A549 (cell line): ENCODE measurements around the gene MDFIC. TPM values are rescaled to one million over a fixed set of nuclear protein-coding genes. Genes with fewer than 3 reads are reported as not detected.
A peak's percentile ranks its signal among the peaks of the same experiment; 100 is the strongest.

Source experiments
- ATAC-seq, 2 experiments: fragments of 200-7000 bp in 1 of 2; fragments of >200 bp in 1 of 2; cut with Nextera tagmentation in 1 of 2; cut with Tn5 transposase in 1 of 2; 3 replicates each; pipeline versions ENCODE4 v1.8.0 to v1.9.1; 2018 to 2020; ENCODE audit warnings: mild to moderate bottlenecking in 1 of 2, moderate library complexity in 1 of 2
- CTCF ChIA-PET: fragments of 300-600 bp; sonication (Branson Sonifier 250); formaldehyde crosslinking; extraction: SDS; loops from one replicate; lab custom pipeline; 2021; ENCODE audit warnings: antibody characterized with exemption, inconsistent platforms; lab: Yijun Ruan, JAX
- POLR2A ChIA-PET: fragments of 350-600 bp; formaldehyde crosslinking; extraction: SDS; loops from one replicate; lab custom pipeline; 2021; ENCODE audit warnings: antibody characterized with exemption, inconsistent platforms; lab: Yijun Ruan, JAX
- DNase-seq, 2 experiments: peaks; one replicate each; pipeline versions ENCODE4 v3.0.0 to v3.0.0-alpha.2; 2011 to 2016; ENCODE audit warnings: low read depth in 1 of 2, low spot score in 1 of 2
- FAIRE-seq: peaks from 2 replicates; lab custom pipeline; 2011; peaks lifted over from hg19 to GRCh38; lab: Jason Lieb, UNC
- H3K27ac ChIP-seq, 2 experiments: fragments of >200 bp; sonication (Bioruptor Twin); formaldehyde crosslinking; 3 replicates each; pipeline ENCODE4 v1.5.1; 2016 to 2017
- H3K4me1 ChIP-seq: fragments of >200 bp; sonication (Bioruptor Twin); formaldehyde crosslinking; 3 replicates; pipeline ENCODE4 v1.6.1; 2016
- H3K4me2 ChIP-seq: fragments of >200 bp; sonication (Bioruptor Twin); formaldehyde crosslinking; 3 replicates; pipeline ENCODE4 v1.6.1; 2016
- H3K4me3 ChIP-seq: fragments of >200 bp; sonication (Bioruptor Twin); formaldehyde crosslinking; 3 replicates; pipeline ENCODE4 v1.5.1; 2016
- H3K9me3 ChIP-seq: fragments of >200 bp; sonication (Bioruptor Twin); formaldehyde crosslinking; 3 replicates; pipeline ENCODE4 v1.6.1; 2016
- BHLHE40 ChIP-seq: IDR thresholded peaks from 2 replicates; pipeline ENCODE4 v1.6.1; 2012; ENCODE audit warnings: low read depth, low read length, inconsistent platforms
- CEBPB ChIP-seq, 2 experiments: fragments of >200 bp in 1 of 2; sonication (Bioruptor Twin) in 1 of 2; formaldehyde crosslinking in 1 of 2; IDR thresholded peaks; 2 replicates each; pipeline ENCODE4 v1.6.1; 2012 to 2016
- CTCF ChIP-seq: fragments of >200 bp; sonication (Bioruptor Twin); formaldehyde crosslinking; IDR thresholded peaks from 3 replicates; pipeline ENCODE4 v1.5.1; 2016
- FOSB ChIP-seq: fragments of 250-450 bp; sonication (Bioruptor Pico); IDR thresholded peaks from 2 replicates; pipeline ENCODE4 v1.5.0; 2020; ENCODE audit warnings: mild to moderate bottlenecking, moderate library complexity
- FOSL2 ChIP-seq, 2 experiments: fragments of 450-650 bp in 1 of 2; fragments of >200 bp in 1 of 2; sonication (Bioruptor Twin) in 1 of 2; formaldehyde crosslinking; IDR thresholded peaks; 2 replicates each; pipeline versions ENCODE4 v1.5.0 to v1.6.1; 2016 to 2020; ENCODE audit warnings: mild to moderate bottlenecking in 1 of 2, moderate library complexity in 1 of 2
- FOXS1 ChIP-seq: fragments of 250-450 bp; sonication (Bioruptor Pico); IDR thresholded peaks from 2 replicates; pipeline ENCODE4 v1.5.0; 2020; ENCODE audit warnings: mild to moderate bottlenecking, moderate library complexity
- GATA3 ChIP-seq: IDR thresholded peaks from 2 replicates; pipeline ENCODE4 v1.6.1; 2012; ENCODE audit warnings: borderline replicate concordance
- HEYL ChIP-seq: fragments of 250-450 bp; sonication (Bioruptor Pico); IDR thresholded peaks from 2 replicates; pipeline ENCODE4 v1.8.0; 2021; ENCODE audit warnings: mild to moderate bottlenecking, moderate library complexity
- HMGXB4 ChIP-seq: fragments of 250-450 bp; sonication (Bioruptor Pico); IDR thresholded peaks from 2 replicates; pipeline ENCODE4 v1.5.0; 2021; ENCODE audit warnings: mild to moderate bottlenecking, moderate library complexity, borderline replicate concordance
- HOXA7 ChIP-seq: fragments of 250-450 bp; sonication (Bioruptor Pico); IDR thresholded peaks from 2 replicates; pipeline ENCODE4 v1.5.0; 2020; ENCODE audit warnings: mild to moderate bottlenecking, moderate library complexity
- HOXB13 ChIP-seq: fragments of 250-450 bp; sonication (Bioruptor Pico); IDR thresholded peaks from 2 replicates; pipeline ENCODE4 v1.5.0; 2020; ENCODE audit warnings: low read depth, mild to moderate bottlenecking, moderate library complexity
- HOXB5 ChIP-seq: fragments of 250-450 bp; sonication (Bioruptor Pico); IDR thresholded peaks from 2 replicates; pipeline ENCODE4 v1.5.0; 2020; ENCODE audit warnings: mild to moderate bottlenecking, moderate library complexity
- JUN ChIP-seq, 2 experiments: fragments of >200 bp; sonication (Bioruptor Twin); formaldehyde crosslinking; IDR thresholded peaks; 2 replicates in 1 of 2; 3 replicates in 1 of 2; pipeline ENCODE4 v1.6.1; 2016 to 2017
- JUNB ChIP-seq: fragments of >200 bp; sonication (Bioruptor Twin); formaldehyde crosslinking; IDR thresholded peaks from 2 replicates; pipeline ENCODE4 v1.6.1; 2016
- MAFK ChIP-seq: fragments of 450-650 bp; IDR thresholded peaks from 2 replicates; pipeline ENCODE4 v1.6.1; 2014; ENCODE audit not compliant: partially characterized antibody
- MAX ChIP-seq: IDR thresholded peaks from 2 replicates; pipeline ENCODE4 v1.6.1; 2012
- MYC ChIP-seq: IDR thresholded peaks from 2 replicates; pipeline ENCODE4 v1.6.1; 2012; ENCODE audit warnings: mild to moderate bottlenecking, inconsistent platforms, low read length, improper control_type of control experiment, borderline replicate concordance
- NPAS2 ChIP-seq: fragments of 250-450 bp; sonication (Bioruptor Pico); IDR thresholded peaks from 2 replicates; pipeline ENCODE4 v1.8.0; 2022; ENCODE audit warnings: mild to moderate bottlenecking, moderate library complexity, borderline replicate concordance
- RAD21 ChIP-seq, 2 experiments: fragments of >200 bp in 1 of 2; sonication (Bioruptor Twin) in 1 of 2; formaldehyde crosslinking in 1 of 2; IDR thresholded peaks in 1 of 2; conservative IDR thresholded peaks in 1 of 2; 2 replicates in 1 of 2; 3 replicates in 1 of 2; pipeline ENCODE4 v1.6.1; 2012 to 2018; ENCODE audit warnings: inconsistent platforms in 1 of 2
- SMC3 ChIP-seq: fragments of >200 bp; sonication (Bioruptor Twin); formaldehyde crosslinking; IDR thresholded peaks from 3 replicates; pipeline ENCODE4 v1.6.1; 2018; ENCODE audit warnings: inconsistent platforms
- TFCP2L1 ChIP-seq: fragments of 250-450 bp; sonication (Bioruptor Pico); IDR thresholded peaks from 2 replicates; pipeline ENCODE4 v1.5.0; 2021; ENCODE audit warnings: mild to moderate bottlenecking
- ZC3H11A ChIP-seq: fragments of 450-650 bp; IDR thresholded peaks from 2 replicates; pipeline ENCODE4 v1.6.1; 2014; ENCODE audit warnings: antibody characterized with exemption, mild to moderate bottlenecking
- ZNF302 ChIP-seq: fragments of 250-450 bp; sonication (Bioruptor Pico); IDR thresholded peaks from 2 replicates; pipeline ENCODE4 v1.9.0; 2021; ENCODE audit warnings: inconsistent platforms, mild to moderate bottlenecking, moderate library complexity
- WGBS: methylation state at CpG from one replicate; pipeline ENCODE4 v1.1.6; 2017; ENCODE audit errors: missing lambda C conversion rate; 5-methylcytosine and 5-hydroxymethylcytosine counted together
- polyA plus RNA-seq, 4 experiments: library from polyadenylated mRNA; depleted of rRNA in 3 of 4; stranded (reverse); fragments of >200 nt; fragmentation: RNase III in 1 of 4; extraction: RNeasy Plus Mini Kit Qiagen cat#74134 plus additional on column Dnase treatment in 1 of 4; gene quantifications; 2 replicates in 3 of 4; 3 replicates in 1 of 4; pipeline ENCODE4 v1.2.3, GENCODE V29; 2011 to 2017
- TF ChIP-seq, protein P1 (sequence below): fragments of 150-350 bp; IDR thresholded peaks from 2 replicates; pipeline ENCODE4 v1.6.1; 2014; ENCODE audit warnings: low read depth, mild to moderate bottlenecking, low read length
- TF ChIP-seq, protein P2 (sequence below): fragments of >200 bp; sonication (Bioruptor Twin); formaldehyde crosslinking; IDR thresholded peaks from 2 replicates; pipeline ENCODE4 v1.6.1; 2016
- TF ChIP-seq, protein P3 (sequence below): fragments of >200 bp; sonication (Bioruptor Twin); formaldehyde crosslinking; IDR thresholded peaks from 3 replicates; pipeline ENCODE4 v1.6.1; 2016

The MDFIC gene
- polyA plus RNA-seq, 2 of the 4 experiments (the other 2 are of a cell fraction) = 19.5 to 30.6 TPM

DNA sequence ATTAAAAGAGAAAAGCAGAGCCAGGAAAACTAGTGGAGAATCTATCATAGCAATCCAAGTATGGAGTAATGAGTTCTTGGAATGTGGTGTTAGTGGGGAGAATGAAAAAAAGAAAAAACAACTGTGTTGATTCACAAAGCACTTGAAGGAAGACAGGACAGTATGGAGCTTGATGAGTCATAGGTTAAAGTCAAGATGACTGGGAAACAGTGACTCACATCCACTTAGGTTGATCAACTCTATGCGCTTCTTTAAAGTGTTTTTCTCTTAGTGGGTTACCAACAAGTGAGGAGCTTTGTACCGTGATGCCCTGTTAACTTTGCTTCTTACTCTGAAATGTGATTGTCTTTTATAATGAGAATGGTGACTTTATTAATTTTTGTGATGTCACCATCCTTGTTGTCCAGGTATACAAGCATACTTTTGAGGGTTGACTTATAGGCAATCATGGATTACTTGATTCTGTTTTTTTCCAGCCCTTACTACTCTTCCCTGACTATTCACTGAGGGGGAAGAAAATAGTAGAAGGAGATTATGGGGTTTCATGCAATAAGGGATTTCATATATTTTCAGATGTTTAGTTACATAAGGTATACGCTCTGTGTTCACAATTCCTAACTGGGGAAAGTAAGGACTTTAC is 32.1 kb upstream of the MDFIC start:
- POLR2A ChIA-PET = interaction anchor here (0.7 kb wide), 1 partner anchor 13 kb away, joined by 3 read pairs; no protein-coding TSS in a partner anchor
- Histone ChIP-seq H3K4me2 (peak overlapping the region; percentile 57), H3K4me3 (no peak overlapping the region), H3K4me1 (peaks cover 21% of the 10 kb centered on the region), H3K9me3 (no peaks in the 10 kb centered on the region), H3K27ac (peak overlapping the region; percentile 17 to 77)
- CTCF ChIA-PET = no interaction called here
- DNase-seq (peak; percentile 72 to 92), ATAC-seq (peak; percentile 99 to 100), FAIRE-seq (peak; percentile 72)
- WGBS = 30% methylated on average over 3 of the region's 3 CpGs
- TF ChIP-seq JUN (IDR thresholded peaks at IDR 0.05) (peak in 1 of 2 experiments; percentile 56; a peak in 1 of 5 replicates), HOXA7 (CRISPR knock-in tag) (no peak), NPAS2 (CRISPR knock-in tag) (no peak), JUNB (peak; percentile 95), FOXS1 (CRISPR knock-in tag) (no peak), FOSB (CRISPR knock-in tag) (no peak), HMGXB4 (CRISPR knock-in tag) (no peak), TFCP2L1 (CRISPR knock-in tag) (no peak), GATA3 (peak; percentile 21; the same call in 1 of the 2 replicates), MAFK (no peak), RAD21 (conservative IDR thresholded peaks at IDR 0.05 in 1 of 2, IDR thresholded peaks at IDR 0.05 in 1 of 2) (no peak; a peak in 1 of 5 replicates), HOXB13 (CRISPR knock-in tag) (no peak), CTCF (no peak), FOSL2 (IDR thresholded peaks at IDR 0.05) (peak; percentile 98), FOSL2 (CRISPR knock-in tag; IDR thresholded peaks at IDR 0.05) (peak; percentile 100), MAX (peak; percentile 32; the same call in 1 of the 2 replicates), ZNF302 (CRISPR knock-in tag) (no peak), SMC3 (0 out of 3 replicates have a peak, but pooled peaks have one; percentile 23), HOXB5 (CRISPR knock-in tag) (no peak), HEYL (CRISPR knock-in tag) (no peak), CEBPB (IDR thresholded peaks at IDR 0.05) (peak in 1 of 2 experiments; percentile 48; a peak in 1 of 4 replicates), ZC3H11A (no peak), MYC (no peak), BHLHE40 (no peak)
- TF ChIP-seq, protein P1, sequence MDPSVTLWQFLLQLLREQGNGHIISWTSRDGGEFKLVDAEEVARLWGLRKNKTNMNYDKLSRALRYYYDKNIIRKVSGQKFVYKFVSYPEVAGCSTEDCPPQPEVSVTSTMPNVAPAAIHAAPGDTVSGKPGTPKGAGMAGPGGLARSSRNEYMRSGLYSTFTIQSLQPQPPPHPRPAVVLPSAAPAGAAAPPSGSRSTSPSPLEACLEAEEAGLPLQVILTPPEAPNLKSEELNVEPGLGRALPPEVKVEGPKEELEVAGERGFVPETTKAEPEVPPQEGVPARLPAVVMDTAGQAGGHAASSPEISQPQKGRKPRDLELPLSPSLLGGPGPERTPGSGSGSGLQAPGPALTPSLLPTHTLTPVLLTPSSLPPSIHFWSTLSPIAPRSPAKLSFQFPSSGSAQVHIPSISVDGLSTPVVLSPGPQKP = no peak
- TF ChIP-seq, protein P2, sequence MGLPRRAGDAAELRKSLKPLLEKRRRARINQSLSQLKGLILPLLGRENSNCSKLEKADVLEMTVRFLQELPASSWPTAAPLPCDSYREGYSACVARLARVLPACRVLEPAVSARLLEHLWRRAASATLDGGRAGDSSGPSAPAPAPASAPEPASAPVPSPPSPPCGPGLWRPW = no peak
- TF ChIP-seq, protein P3, sequence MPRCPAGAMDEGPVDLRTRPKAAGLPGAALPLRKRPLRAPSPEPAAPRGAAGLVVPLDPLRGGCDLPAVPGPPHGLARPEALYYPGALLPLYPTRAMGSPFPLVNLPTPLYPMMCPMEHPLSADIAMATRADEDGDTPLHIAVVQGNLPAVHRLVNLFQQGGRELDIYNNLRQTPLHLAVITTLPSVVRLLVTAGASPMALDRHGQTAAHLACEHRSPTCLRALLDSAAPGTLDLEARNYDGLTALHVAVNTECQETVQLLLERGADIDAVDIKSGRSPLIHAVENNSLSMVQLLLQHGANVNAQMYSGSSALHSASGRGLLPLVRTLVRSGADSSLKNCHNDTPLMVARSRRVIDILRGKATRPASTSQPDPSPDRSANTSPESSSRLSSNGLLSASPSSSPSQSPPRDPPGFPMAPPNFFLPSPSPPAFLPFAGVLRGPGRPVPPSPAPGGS = no peak
